Right lobe of liver (tissue), 6 donors: ENCODE data around the gene CAMTA1. TPM values are rescaled to one million over a fixed set of nuclear protein-coding genes. Genes with fewer than 3 reads are reported as not detected.

Experiments used
- ATAC-seq, 4 donors: fragments of 200-7000 bp; cut with Tn5 transposase; one replicate each; pipeline ENCODE4 v1.9.1; 2020; ENCODE audit warnings: mild to moderate bottlenecking in 4 of 4, moderate library complexity in 4 of 4
- DNase-seq, 3 donors: peaks; one replicate each; pipeline ENCODE4 v3.0.0-alpha.2; 2020
- H3K27ac ChIP-seq, 3 donors: fragments of 200-600 bp; one replicate each; pipeline ENCODE4 v1.8.0; 2022
- H3K27me3 ChIP-seq, 2 donors: fragments of 200-600 bp; one replicate each; pipeline ENCODE4 v1.8.0; 2022
- H3K36me3 ChIP-seq, 4 donors: fragments of 200-600 bp; sonication (generic) in 1 of 4; one replicate each; pipeline versions ENCODE4 v1.5.1 to v1.8.0; 2017 to 2022; ENCODE audit warnings: control low read depth in 1 of 4
- H3K4me1 ChIP-seq, 4 donors: fragments of 200-600 bp; sonication (generic) in 1 of 4; one replicate each; pipeline versions ENCODE4 v1.5.1 to v1.8.0; 2017 to 2022; ENCODE audit warnings: control low read depth in 1 of 4
- H3K4me3 ChIP-seq, 3 donors: fragments of 200-600 bp; one replicate each; pipeline ENCODE4 v1.8.0; 2022
- H3K9me3 ChIP-seq, 4 donors: fragments of 200-600 bp; sonication (generic) in 1 of 4; one replicate each; pipeline versions ENCODE4 v1.5.1 to v1.8.0; 2017 to 2022; ENCODE audit warnings: control low read depth in 1 of 4
- POLR2A ChIP-seq: fragments of 450-650 bp; IDR thresholded peaks from one replicate; pipeline ENCODE4 v1.6.1; 2017; ENCODE audit warnings: antibody characterized with exemption, mild to moderate bottlenecking
- WGBS: methylation state at CpG from one replicate; pipeline ENCODE4 v1.1.6; 2018; ENCODE audit warnings: low coverage, low lambda C conversion rate; ENCODE audit not compliant: insufficient coverage; ENCODE audit errors: missing lambda C conversion rate; 5-methylcytosine and 5-hydroxymethylcytosine counted together
- intact Hi-C, 2 donors: fragments of 100-400 bp; cut with DNase I; formaldehyde crosslinking; loops; one replicate each; pipeline versions ENCODE4 v1.11.2 to v1.14.1; 2022
- total RNA-seq, 6 experiments: library from RNA; depleted of rRNA in 2 of 6; stranded (reverse); fragments of >200 nt in 2 of 6; fragmentation: NEBNext Ultra II Directional in 3 of 6; extraction: Animal tissue kit (Norgen Biotek cat#: 25700) in 3 of 6; gene quantifications; one replicate each; pipeline versions ENCODE4 v1.1.0 to v1.2.4, GENCODE V29; 2016 to 2023
- TF ChIP-seq, protein P1 (sequence below), 4 donors: fragments of 200-600 bp in 3 of 4; fragments of 450-650 bp in 1 of 4; IDR thresholded peaks; one replicate each; pipeline versions ENCODE4 v1.5.1 to v1.8.0; 2016 to 2022; ENCODE audit warnings: antibody characterized with exemption in 4 of 4, mild to moderate bottlenecking in 2 of 4
- donor health status: DM: no; HTN: yes; CAD: no.
- donor health status: DM: no; HTN: no; CAD: no.
- donor health status: DM: no; HTN: no; CAD: no.
- donor health status: DM: no; HTN: yes; CAD: no.
- donor health status: DM: no; HTN: yes; CAD: no.

Gene CAMTA1
- total RNA-seq, 6 experiments from 2014 or later: 32.3 to 49.4 (median 37.2) TPM

DNA sequence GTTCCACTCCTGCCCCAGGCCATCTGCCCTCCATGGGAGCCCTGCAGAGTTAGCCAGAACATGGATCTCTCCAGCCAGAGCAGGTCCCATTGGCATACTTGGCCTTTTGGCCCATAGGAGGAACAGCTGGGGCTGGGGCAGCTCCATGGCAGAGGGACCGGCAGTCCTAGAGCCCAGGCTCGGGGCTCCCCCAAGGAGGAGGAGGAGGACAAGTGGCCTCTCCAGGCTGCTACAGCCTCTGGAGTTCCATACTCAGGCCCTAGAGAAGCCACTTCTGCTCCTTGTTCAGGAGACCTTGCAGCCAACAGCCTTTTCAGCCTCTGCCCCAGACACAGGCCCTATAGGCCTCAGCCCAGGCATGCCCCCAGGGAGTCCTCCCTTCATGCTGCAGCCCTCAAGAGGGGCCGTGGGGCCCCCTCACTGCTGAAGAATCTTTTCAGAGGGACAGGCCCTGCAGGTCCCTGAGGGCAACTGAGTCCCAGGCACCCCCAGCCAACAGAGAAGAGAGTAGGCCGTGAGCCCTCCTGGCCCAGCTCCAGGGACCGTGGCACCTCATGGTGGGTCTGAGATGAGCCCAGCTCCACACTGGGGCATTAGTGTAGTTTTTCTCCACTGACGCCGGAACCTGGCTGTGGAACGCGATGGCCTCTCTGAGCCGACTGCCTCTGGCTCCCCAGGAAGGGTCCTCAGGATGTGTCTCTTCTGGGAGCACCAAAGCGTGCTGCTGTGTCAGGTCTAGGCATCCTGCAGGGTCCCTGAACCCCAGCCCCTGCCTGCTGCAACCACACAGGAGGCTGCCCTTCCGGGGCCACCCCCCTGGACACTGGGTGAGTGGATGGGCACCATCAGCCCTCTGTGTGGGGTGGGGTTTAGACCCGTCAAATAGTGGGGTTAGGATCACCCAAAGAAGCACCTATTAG is 688.2 kb downstream of the CAMTA1 start:
- H3K4me3 ChIP-seq: no peak overlapping the region
- ATAC-seq: no peak
- TF ChIP-seq, protein P1, sequence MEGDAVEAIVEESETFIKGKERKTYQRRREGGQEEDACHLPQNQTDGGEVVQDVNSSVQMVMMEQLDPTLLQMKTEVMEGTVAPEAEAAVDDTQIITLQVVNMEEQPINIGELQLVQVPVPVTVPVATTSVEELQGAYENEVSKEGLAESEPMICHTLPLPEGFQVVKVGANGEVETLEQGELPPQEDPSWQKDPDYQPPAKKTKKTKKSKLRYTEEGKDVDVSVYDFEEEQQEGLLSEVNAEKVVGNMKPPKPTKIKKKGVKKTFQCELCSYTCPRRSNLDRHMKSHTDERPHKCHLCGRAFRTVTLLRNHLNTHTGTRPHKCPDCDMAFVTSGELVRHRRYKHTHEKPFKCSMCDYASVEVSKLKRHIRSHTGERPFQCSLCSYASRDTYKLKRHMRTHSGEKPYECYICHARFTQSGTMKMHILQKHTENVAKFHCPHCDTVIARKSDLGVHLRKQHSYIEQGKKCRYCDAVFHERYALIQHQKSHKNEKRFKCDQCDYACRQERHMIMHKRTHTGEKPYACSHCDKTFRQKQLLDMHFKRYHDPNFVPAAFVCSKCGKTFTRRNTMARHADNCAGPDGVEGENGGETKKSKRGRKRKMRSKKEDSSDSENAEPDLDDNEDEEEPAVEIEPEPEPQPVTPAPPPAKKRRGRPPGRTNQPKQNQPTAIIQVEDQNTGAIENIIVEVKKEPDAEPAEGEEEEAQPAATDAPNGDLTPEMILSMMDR (IDR thresholded peaks at IDR 0.05): no peak
- TF ChIP-seq POLR2A: no peak
- WGBS: 70% methylated on average over 2 of the region's 13 CpGs
- DNase-seq: no peak
- no peaks in the 10 kb centered on the region for H3K27me3 ChIP-seq
- intact Hi-C loops: no loop called here
- no peaks in the 10 kb centered on the region for H3K9me3 ChIP-seq
- H3K36me3 ChIP-seq: no peaks in the 10 kb centered on the region
- H3K27ac ChIP-seq: no peak overlapping the region
- H3K4me1 ChIP-seq: no peaks in the 10 kb centered on the region

DNA sequence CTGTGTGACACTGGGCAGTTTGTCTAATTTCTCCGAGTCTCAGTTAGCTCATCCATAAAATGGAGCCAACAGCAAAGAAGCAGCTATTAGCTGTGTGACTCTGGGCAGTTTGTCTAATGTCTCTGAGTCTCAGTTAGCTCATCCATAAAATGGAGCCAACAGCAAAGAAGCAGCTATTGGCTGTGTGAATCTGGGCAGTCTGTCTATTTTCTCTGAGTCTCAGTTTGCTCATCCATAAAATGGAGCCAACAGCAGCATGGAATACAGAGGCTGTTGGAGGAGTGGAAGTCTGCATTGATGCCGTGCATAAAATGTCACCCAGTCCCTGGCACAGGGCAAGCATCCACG is 688.9 kb downstream of the CAMTA1 start:
- Histone ChIP-seq H3K27me3 (no peaks in the 10 kb centered on the region), H3K9me3 (no peaks in the 10 kb centered on the region), H3K4me1 (no peaks in the 10 kb centered on the region), H3K4me3 (no peak overlapping the region), H3K27ac (no peak overlapping the region), H3K36me3 (no peaks in the 10 kb centered on the region)
- intact Hi-C loops: no loop called here
- no peak for TF ChIP-seq POLR2A
- TF ChIP-seq, protein P1 (IDR thresholded peaks at IDR 0.05): no peak
- no peak for ATAC-seq
- no peak for DNase-seq
- no CpG with 5 or more reads among the region's 3 CpGs for WGBS

DNA sequence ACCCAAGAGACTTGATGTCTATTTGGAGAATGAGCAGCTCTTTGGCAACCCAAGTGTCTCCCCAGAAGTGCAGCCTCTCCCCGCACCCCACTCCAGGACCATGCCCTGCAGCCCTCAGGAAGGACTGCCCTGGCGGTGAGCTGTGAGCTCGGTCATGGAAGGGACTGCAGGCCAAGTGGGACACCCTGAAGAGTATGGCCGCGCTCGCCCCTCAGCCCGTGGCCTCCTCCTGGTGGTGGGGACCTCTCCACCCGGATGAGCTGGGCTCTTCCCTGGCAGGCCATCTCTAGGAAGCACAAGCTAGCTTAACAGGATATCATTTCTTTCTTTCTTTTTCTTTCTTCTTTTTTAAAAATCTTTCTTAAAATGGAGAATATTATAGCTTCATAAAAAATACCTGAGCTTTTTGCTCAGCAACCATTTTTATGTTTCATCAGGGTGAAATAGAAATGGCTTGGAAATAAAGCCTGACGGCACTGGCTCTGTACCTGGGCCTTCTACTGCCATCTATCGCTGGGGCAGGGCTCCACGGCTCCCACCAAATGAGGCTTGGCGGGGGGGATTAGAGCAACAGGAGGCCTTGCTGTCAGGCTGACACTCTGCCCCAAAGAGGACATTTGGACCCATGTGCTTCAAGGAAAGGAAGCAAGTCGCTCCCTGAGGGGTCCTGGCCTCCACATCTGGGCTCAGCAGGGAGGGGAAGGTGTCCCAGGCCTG is 689.7 kb downstream of the CAMTA1 start:
- no peak overlapping the region for H3K4me3 ChIP-seq
- WGBS: 69% methylated on average over 3 of the region's 13 CpGs
- intact Hi-C loops: no loop called here
- H3K36me3 ChIP-seq: no peaks in the 10 kb centered on the region
- DNase-seq (no peak), ATAC-seq (no peak)
- H3K27ac ChIP-seq: no peak overlapping the region
- H3K4me1 ChIP-seq: no peaks in the 10 kb centered on the region
- TF ChIP-seq POLR2A: no peak
- TF ChIP-seq, protein P1 (IDR thresholded peaks at IDR 0.05): no peak
- no peaks in the 10 kb centered on the region for H3K9me3 ChIP-seq
- no peaks in the 10 kb centered on the region for H3K27me3 ChIP-seq

DNA sequence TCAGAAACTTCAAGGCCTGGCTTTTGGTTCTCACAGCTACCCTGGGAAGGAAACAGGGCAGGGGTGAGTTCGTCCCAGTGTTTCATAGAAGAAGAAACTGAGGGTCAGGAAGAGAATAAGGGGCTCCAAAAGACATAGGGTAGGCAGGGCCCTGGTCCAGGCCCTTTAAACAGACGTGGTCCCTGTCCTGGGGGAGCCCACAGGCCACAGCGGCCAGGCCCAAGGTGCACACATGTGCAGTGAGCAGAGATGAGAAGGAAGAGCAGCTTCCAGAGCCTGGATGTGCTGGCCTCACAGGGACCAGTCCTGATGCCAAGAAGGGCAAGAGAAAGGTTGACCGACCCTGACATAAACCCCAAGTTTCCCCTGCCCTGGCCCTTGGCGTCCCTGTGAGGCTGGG is 690.4 kb downstream of the CAMTA1 start:
- DNase-seq (no peak), ATAC-seq (no peak)
- WGBS: 72% methylated on average over 4 of the region's 5 CpGs
- Histone ChIP-seq H3K4me3 (no peak overlapping the region), H3K36me3 (no peaks in the 10 kb centered on the region), H3K9me3 (no peaks in the 10 kb centered on the region), H3K27ac (no peak overlapping the region), H3K4me1 (no peaks in the 10 kb centered on the region), H3K27me3 (no peaks in the 10 kb centered on the region)
- intact Hi-C loops: no loop called here
- no peak for TF ChIP-seq POLR2A
- TF ChIP-seq, protein P1 (IDR thresholded peaks at IDR 0.05): no peak
